NCI-H2107 (cell line): ENCODE measurements around the gene FIS1.
"Not testable (repeated sequence)": the region's sequence is repeated elsewhere in the genome, so short reads cannot be mapped to it uniquely, and the experiment has no call there.

ENCODE experiments used
- DNase-seq: peaks from one replicate; lab custom pipeline; 2025; lab: John Stamatoyannopoulos, UW

FIS1 gene

DNA sequence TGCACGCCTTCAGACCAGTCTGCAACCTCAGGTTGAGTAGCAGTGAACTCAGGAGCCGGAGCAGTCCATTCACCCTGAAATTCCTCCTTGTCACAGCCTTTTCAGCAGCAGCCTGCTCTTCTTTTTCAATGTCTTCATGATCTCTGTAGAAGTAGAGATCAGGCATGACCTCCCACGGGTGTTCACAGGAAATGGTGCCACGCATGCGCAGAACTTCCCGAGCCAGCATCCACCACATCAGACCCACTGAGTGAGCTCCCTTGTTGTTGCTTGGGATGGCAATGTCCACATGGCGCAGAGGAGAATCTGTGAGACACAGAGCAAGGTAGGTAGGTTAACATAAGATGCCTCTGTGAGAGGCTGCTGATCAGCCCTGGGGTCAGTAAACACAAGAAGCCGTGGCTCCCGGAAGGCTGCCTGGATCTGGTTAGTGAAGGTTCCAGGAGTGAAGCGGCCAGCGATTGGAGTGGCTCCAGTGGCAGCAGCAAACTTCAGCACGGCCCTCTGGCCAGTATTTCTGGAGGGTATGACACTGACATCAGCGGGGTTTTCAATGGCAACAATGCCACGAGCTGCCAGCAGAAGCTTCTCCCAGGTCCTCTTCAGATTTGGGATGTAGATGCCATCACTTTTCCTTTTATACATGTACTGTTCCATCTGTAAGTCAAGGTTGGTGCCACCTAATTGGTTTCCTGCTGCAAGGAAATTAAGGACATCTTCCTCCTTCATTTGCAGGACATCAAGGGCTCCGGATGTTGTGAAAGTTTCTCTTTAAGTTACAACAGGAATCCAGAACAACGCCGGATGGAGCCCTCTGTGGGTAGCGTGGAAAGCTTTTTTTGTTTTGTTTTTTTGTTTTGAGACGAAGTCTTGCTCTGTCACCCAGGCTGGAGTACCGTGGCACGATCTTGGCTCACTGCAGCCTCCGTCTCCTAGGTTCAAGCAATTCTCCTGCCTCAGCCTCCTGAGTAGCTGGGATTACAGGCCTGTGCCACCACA, 40.8 kb downstream of the FIS1 start:
- DNase-seq = not testable (repeated sequence)

DNA sequence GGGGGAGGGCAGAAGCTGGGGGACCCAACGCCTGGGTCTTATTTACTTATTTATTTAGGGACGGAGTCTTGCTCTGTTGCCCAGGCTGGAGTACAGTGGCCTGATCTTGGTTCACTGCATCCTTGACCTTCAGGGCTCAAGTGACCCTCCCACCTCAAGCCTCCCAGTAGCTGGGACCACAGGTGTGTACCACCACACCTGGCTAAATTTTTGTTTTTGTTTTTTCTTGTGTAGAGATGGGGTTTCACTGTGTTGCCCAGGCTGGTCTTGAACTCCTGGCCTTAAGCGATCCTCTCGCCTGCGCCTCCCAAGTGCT, 42.3 kb downstream of the FIS1 start:
- no peak for DNase-seq

DNA sequence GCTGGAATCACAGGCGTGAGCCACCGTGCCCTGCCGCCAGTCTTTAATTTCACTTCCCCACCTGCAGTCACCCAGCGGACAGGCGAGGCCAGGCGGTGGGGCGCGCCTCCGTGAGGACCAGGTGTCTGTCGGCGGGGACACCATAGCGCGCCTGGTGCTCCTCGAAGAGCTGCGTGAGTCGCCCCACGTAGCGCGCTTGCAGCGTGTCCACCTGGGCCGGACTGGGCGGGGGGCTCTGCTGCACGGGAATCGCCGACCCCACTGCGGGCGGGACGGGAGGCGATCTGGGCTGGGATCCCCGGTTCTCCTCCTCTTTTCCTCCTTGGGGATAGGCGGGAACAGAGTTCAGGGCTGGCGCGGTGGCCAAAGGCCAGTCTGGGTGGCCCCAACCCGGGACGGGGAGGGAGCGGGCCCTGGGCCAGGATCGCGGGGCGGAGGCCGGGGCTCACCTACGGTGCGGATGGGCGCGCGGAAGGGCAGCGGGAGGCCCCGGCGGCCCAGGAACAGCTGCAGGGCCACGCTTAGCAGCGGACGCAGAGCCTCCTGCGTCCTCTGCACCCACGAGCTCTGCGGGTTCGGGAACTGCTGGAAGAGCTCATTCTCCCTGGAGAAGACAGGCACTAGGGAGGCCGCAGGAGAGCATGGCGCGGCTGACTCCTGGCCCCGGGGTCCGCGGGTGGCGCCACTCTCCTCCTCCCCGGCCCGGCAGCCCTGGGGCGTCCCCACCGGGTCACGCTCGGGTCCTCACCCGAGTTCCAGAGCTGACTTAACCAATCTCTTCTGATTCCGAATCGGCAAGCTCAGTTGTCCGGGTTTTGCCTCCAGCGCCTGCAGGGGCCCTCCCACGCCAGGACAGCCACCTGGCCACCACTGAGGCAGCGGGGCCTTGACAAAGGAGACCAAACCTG, 42.9 kb downstream of the FIS1 start:
- no peak for DNase-seq

DNA sequence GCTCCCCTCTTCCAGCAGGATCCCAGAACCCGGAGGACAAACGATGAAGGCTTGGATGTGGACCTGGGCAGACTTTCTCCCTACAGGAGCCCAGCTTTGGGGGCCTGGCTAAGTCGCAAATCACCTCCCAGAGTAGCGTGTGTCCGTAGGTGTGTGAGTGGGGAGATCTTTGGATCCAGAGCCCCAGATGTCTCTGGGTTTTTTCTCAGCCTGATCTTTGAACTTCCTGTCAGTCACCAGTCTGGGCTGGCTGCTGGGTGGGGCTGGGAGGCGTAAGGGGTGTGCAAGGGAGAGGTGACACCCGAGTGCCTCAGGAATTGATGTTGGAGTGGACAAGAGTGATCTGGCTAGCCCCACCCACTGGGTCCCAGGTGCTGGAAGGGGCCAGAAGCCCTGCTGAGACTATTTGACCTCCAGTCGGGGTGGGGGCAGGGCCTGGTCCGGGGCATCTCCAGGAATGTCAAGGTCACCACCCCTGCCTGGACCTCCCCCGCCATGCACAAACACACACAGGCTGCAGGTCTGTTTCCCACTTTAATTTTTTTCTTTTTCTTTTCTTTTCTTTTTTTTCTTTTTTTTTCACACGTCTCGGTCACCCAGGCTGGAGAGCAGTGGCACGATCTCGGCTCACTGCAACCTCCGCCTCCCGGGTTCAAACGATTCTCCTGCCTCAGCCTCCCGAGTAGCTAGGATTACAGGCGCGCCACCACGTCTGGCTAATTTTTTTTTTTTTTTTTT, 43.9 kb downstream of the FIS1 start, which contains the start of gene MOGAT3:
Gene MOGAT3, minus strand, starts transcription at position 175 of the 738 bp plus-strand sequence. CDS start 182 bp downstream, outside the sequence.
- no peak for DNase-seq

DNA sequence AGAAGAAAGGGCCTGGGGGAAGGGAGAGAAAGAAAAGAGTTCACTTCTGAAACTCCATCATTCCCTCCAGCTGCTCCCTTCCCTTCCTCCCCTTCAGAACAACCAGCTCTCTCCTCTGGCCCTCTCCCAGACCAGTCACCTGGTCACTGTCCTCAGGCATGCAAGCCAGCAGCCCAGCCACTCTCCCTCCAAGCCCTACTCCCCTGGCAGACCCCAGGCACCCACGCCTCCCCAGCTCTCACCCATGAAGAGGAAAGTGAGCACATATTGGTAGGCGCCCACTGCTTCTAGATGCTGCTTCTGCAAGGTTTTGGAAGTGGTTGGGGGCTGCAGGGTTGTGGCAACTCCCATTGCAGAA, 44.4 kb downstream of the FIS1 start:
- DNase-seq = no peak

DNA sequence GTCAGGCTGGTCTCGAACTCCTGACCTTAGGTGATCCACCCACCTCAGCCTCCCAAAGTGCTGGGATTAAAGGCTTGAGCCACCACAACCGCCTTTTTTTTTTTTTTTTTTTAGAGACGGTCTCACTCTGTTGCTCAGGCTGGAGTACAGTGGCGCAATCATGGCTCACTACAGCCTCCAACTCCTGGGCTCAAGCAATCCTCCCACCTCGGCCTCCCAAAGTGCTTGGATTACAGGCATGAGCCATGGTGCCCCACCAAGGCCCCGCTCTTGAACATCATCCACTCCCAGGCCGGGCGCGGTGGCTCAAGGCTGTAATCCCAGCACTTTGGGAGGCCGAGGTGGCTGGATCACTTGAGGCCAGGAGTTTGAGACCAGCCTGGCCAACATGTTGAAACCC, 45.4 kb downstream of the FIS1 start:
- not testable (repeated sequence) for DNase-seq

DNA sequence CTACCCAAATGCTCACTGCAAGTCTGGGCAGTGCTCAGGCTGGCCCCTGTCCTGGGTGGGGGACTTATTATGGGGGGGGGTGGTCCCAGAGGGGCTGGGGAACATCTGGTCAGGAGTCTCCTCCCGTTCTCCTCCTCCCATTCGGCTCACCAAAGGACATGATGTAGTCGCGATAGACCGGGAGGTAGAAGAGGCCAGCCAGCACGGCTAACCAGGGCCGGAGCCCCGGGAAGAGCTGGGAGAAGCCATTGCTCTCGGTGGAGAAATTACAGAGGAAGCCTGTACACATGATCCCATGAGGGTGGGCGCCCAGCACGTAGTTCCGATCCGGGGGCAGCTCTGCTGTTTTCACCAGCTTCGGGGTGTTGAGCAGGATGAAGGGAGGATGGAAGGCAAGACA, 46.4 kb downstream of the FIS1 start:
- DNase-seq = no peak

DNA sequence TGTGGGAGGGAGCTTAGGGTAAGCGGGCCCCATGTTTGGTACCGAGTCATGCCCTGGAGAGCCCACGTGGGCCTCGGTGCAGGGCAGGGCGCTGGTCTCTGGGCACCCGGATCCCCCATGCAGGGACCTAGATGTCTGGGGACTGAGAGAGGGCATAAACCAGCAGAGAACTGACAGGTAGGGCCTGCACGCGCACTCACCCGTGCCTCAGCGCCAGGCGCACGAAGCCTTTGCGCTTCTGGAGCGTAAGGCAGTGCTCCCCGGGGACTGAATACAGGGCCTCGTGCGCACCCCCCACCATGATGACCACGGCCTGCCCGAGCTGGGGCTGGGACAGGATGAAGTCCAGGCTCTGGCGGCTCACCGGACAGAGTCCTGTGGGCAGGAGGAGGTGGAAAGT, 46.9 kb downstream of the FIS1 start:
- no peak for DNase-seq

DNA sequence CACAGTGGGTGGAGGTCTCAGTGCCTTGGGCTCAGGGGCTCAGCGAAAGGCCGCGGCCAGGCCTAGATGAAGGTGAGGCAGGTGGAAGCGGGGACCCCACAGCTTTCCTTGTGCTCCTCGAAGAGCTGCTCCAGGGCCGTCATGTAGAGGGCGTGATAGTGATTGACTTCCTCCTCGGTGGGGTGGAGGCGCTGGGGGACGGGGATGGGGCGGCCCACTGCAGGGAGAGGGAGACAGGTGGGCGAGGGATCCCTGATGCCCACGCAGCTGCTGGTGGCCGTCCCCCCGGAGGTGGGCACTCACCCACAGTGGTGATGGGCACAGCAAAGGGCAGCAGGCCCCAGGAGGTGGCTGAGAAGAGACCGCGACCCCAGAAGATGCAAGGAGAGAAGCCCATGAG, 49.0 kb downstream of the FIS1 start:
- no peak for DNase-seq
